GM12878 (cell line): ENCODE measurements around the gene RRM2. TPM values are rescaled to one million over a fixed set of nuclear protein-coding genes. Genes with fewer than 3 reads are reported as not detected.

Experiments
- ATAC-seq: fragments of 200-7000 bp; cut with Tn5 transposase; 3 replicates; pipeline ENCODE4 v1.9.1; 2020; ENCODE audit warnings: mild to moderate bottlenecking, moderate library complexity
- BruUV-seq: library from RNA; stranded (reverse); fragments of 400-500 nt; replicated peaks from 2 replicates; lab custom pipeline; 2021; lab: Mats Ljungman, UMichigan
- CTCF ChIA-PET: fragments of 300-600 bp; sonication (Branson Sonifier 250); formaldehyde crosslinking; extraction: SDS; loops from one replicate; lab custom pipeline; 2021; ENCODE audit warnings: inconsistent platforms; lab: Yijun Ruan, JAX
- POLR2A ChIA-PET: fragments of 350-600 bp; formaldehyde crosslinking; extraction: SDS; loops from one replicate; lab custom pipeline; 2021; ENCODE audit warnings: inconsistent platforms; lab: Charles Lee
- RAD21 ChIA-PET: fragments of 300-600 bp; sonication (Branson Sonifier 250); formaldehyde crosslinking; loops from one replicate; lab custom pipeline; 2023; ENCODE audit warnings: antibody characterized with exemption; ENCODE audit not compliant: unreplicated experiment; lab: Charles Lee
- SMC1A ChIA-PET: fragments of 300-600 bp; sonication (Branson Sonifier 250); formaldehyde crosslinking; loops from one replicate; lab custom pipeline; 2023; ENCODE audit not compliant: unreplicated experiment, uncharacterized antibody; lab: Charles Lee
- DNase-seq: peaks from one replicate; pipeline ENCODE4 v3.0.0-alpha.2; 2011; ENCODE audit warnings: low read depth, low spot score
- FAIRE-seq: peaks from 3 replicates; lab custom pipeline; 2011; peaks lifted over from hg19 to GRCh38; lab: Jason Lieb, UNC
- H2AFZ ChIP-seq: 2 replicates; pipeline ENCODE4 v1.6.0; 2011; ENCODE audit warnings: low read depth, low read length, control low read depth; ENCODE audit not compliant: control insufficient read depth
- H3K27ac ChIP-seq: 2 replicates; pipeline ENCODE4 v1.5.1; 2011; ENCODE audit warnings: control low read depth; ENCODE audit not compliant: control insufficient read depth, insufficient read depth
- H3K27me3 ChIP-seq, 2 experiments: replicated peaks in 1 of 2; 2 replicates each; pipeline versions ENCODE4 v1.6.0 to v1.6.1; 2011; ENCODE audit warnings: low read length in 1 of 2; ENCODE audit not compliant: control insufficient read depth in 2 of 2, insufficient read depth in 2 of 2
- H3K36me3 ChIP-seq, 2 experiments: 2 replicates each; pipeline ENCODE4 v1.5.1; 2011; ENCODE audit warnings: low read length in 1 of 2; ENCODE audit not compliant: control insufficient read depth in 2 of 2, insufficient read depth in 2 of 2
- H3K4me1 ChIP-seq: 2 replicates; pipeline ENCODE4 v1.6.1; 2011; ENCODE audit warnings: mild to moderate bottlenecking, low read length, moderate library complexity, mixed read lengths; ENCODE audit not compliant: control insufficient read depth, insufficient read depth
- H3K4me2 ChIP-seq: 2 replicates; pipeline ENCODE4 v1.6.0; 2011; ENCODE audit warnings: control low read depth; ENCODE audit not compliant: control insufficient read depth, insufficient read depth
- H3K4me3 ChIP-seq: fragments of 200-600 bp; sonication (generic); 2 replicates; pipeline ENCODE4 v1.5.1; 2016
- H3K79me2 ChIP-seq: 2 replicates; pipeline ENCODE4 v1.6.0; 2011; ENCODE audit warnings: low read length; ENCODE audit not compliant: control insufficient read depth, insufficient read depth
- H3K9ac ChIP-seq: 2 replicates; pipeline ENCODE4 v1.8.0; 2011; ENCODE audit warnings: low read length, control low read depth, mixed read lengths; ENCODE audit not compliant: control insufficient read depth, insufficient read depth
- H3K9me3 ChIP-seq: replicated peaks from 3 replicates; pipeline ENCODE4 v1.5.1; 2011; ENCODE audit warnings: mild to moderate bottlenecking, low read length; ENCODE audit not compliant: control insufficient read depth, insufficient read depth
- H4K20me1 ChIP-seq: 2 replicates; pipeline ENCODE4 v1.6.0; 2011; ENCODE audit not compliant: control insufficient read depth, insufficient read depth
- BACH1 ChIP-seq: fragments of 450-650 bp; IDR thresholded peaks from 2 replicates; pipeline ENCODE4 v1.6.1; 2017; ENCODE audit warnings: mild to moderate bottlenecking, borderline replicate concordance
- CBX3 ChIP-seq: fragments of 200-600 bp; sonication (generic); IDR thresholded peaks from 2 replicates; pipeline ENCODE4 v1.6.1; 2016; ENCODE audit warnings: low read depth, borderline replicate concordance
- CUX1 ChIP-seq: IDR thresholded peaks from 2 replicates; pipeline ENCODE4 v1.6.1; 2012; ENCODE audit warnings: improper control_type of control experiment, low read depth, low read length; ENCODE audit not compliant: insufficient replicate concordance
- ESRRA ChIP-seq: IDR thresholded peaks from 2 replicates; pipeline ENCODE4 v1.6.1; 2012; ENCODE audit warnings: mild to moderate bottlenecking, low read length, improper control_type of control experiment
- IRF5 ChIP-seq: fragments of 450-650 bp; IDR thresholded peaks from 2 replicates; pipeline ENCODE4 v1.6.1; 2017; ENCODE audit warnings: borderline replicate concordance
- KLF5 ChIP-seq: fragments of 450-650 bp; IDR thresholded peaks from 2 replicates; pipeline ENCODE4 v1.6.1; 2014; ENCODE audit warnings: mild to moderate bottlenecking; ENCODE audit not compliant: partially characterized antibody
- MEF2A ChIP-seq: IDR thresholded peaks from 2 replicates; pipeline ENCODE4 v1.6.1; 2011; ENCODE audit warnings: low read depth, mild to moderate bottlenecking, low read length, moderate library complexity; ENCODE audit not compliant: insufficient read depth
- MLLT1 ChIP-seq: fragments of 450-650 bp; IDR thresholded peaks from 2 replicates; pipeline ENCODE4 v1.6.1; 2016; ENCODE audit warnings: mild to moderate bottlenecking
- PKNOX1 ChIP-seq: fragments of 450-650 bp; IDR thresholded peaks from 2 replicates; pipeline ENCODE4 v1.6.1; 2016; ENCODE audit warnings: mild to moderate bottlenecking
- RFX5 ChIP-seq: IDR thresholded peaks from 2 replicates; pipeline ENCODE4 v1.6.1; 2011; ENCODE audit warnings: low read depth, low read length, improper control_type of control experiment
- SREBF1 ChIP-seq: IDR thresholded peaks from 2 replicates; pipeline ENCODE4 v1.6.1; 2012; ENCODE audit warnings: mild to moderate bottlenecking, low read length
- ZNF24 ChIP-seq: fragments of 450-650 bp; IDR thresholded peaks from 2 replicates; pipeline ENCODE4 v1.6.1; 2017; ENCODE audit warnings: antibody characterized with exemption, mild to moderate bottlenecking
- ZSCAN29 ChIP-seq: fragments of 450-650 bp; IDR thresholded peaks from 2 replicates; pipeline ENCODE4 v1.6.1; 2017; ENCODE audit warnings: mild to moderate bottlenecking, moderate library complexity
- WGBS: methylation state at CpG from one replicate; pipeline ENCODE4 v1.1.6; 2016; ENCODE audit warnings: low lambda C conversion rate; ENCODE audit not compliant: insufficient replicate concordance, insufficient coverage; ENCODE audit errors: missing lambda C conversion rate; 5-methylcytosine and 5-hydroxymethylcytosine counted together
- in situ Hi-C: fragments of 300-500 bp; cut with MboI; formaldehyde crosslinking; loops from 9 replicates; pipeline ENCODE4 v1.14.3; 2018; ENCODE audit warnings: mixed read lengths
- intact Hi-C: fragments of 100-400 bp; cut with micrococcal nuclease; formaldehyde crosslinking; loops from one replicate; pipeline ENCODE4 v1.14.2; 2022; ENCODE audit not compliant: unreplicated experiment
- polyA plus RNA-seq, 11 experiments: library from polyadenylated mRNA; depleted of rRNA in 4 of 11; unstranded in 6 of 11; stranded (reverse) in 5 of 11; fragments of >200 nt; fragmentation: Nextera tagmentation in 4 of 11; fragmentation: Illumina TruSeq in 1 of 11; extraction: Ambion mirVana in 4 of 11; extraction: Trizol in 1 of 11; gene quantifications; 1 replicate in 1 of 11; 2 replicates in 10 of 11; pipeline versions ENCODE4 v1.2.1 to v1.2.3, GENCODE V29; 2011 to 2016; ENCODE audit warnings: inconsistent platforms in 2 of 11, missing spikeins in 2 of 11, low read depth in 1 of 11
- total RNA-seq, 4 experiments: library from RNA; depleted of rRNA in 3 of 4; stranded (reverse); fragments of >200 nt in 3 of 4; fragmentation: Illumina TruSeq in 1 of 4; extraction: Trizol in 1 of 4; gene quantifications; 2 replicates each; pipeline versions ENCODE4 v1.2.1 to v1.2.3, GENCODE V29; 2013 to 2021

The RRM2 gene
- total and polyA plus RNA-seq, 10 of the 15 experiments (the other 5 are each of a cell fraction or from before 2014, with no cell fraction given), result 54.4 to 771 (median 159) TPM

- DNase-seq, result no peak
- H2AFZ ChIP-seq, result no peak overlapping the region
- no peak overlapping the region for H3K4me2 ChIP-seq
- H3K36me3 ChIP-seq, result no peaks in the 10 kb centered on the region
- no peak overlapping the region for H3K4me3 ChIP-seq
- no peak overlapping the region for H3K9ac ChIP-seq
- H3K27me3 ChIP-seq, result no peaks in the 10 kb centered on the region
- ChIA-PET SMC1A (interaction anchor here (0.9 to 8.9 kb wide), 3 partner anchors 10 to 32 kb away, joined by 3 to 194 read pairs (median 20); no protein-coding TSS in a partner anchor), POLR2A (interaction anchor here (0.5 to 1.4 kb wide), 4 partner anchors 15 to 545 kb away, joined by 3 to 6 read pairs (median 3); no protein-coding TSS in a partner anchor), CTCF (interaction anchor here (1.4 to 31.8 kb wide), 3 partner anchors 10 to 287 kb away, joined by 3 to 983 read pairs (median 983); partner anchors contain the start of gene CYS1), RAD21 (interaction anchor here (1.4 kb wide), 1 partner anchor 14 kb away, joined by 5 read pairs; no protein-coding TSS in a partner anchor)
- BruUV-seq, result no TSS peak
- in situ Hi-C loops, result no loop called here
- no peaks in the 10 kb centered on the region for H4K20me1 ChIP-seq
- no peak for ATAC-seq
- H3K4me1 ChIP-seq, result peaks cover 37% of the 10 kb centered on the region
- no peaks in the 10 kb centered on the region; the same call in 2 of the 3 replicates for H3K9me3 ChIP-seq
- no peak for FAIRE-seq
- intact Hi-C loops, result no loop called here
- no peaks in the 10 kb centered on the region for H3K79me2 ChIP-seq
- H3K27ac ChIP-seq, result no peak overlapping the region
- 42% methylated on average over 4 of the region's 4 CpGs for whole genome bisulfite sequencing
- TF ChIP-seq ESRRA, result no peak
- TF ChIP-seq IRF5, result no peak
- TF ChIP-seq KLF5, result no peak
- no peak for TF ChIP-seq CBX3
- TF ChIP-seq ZNF24, result no peak
- no peak for TF ChIP-seq MLLT1
- TF ChIP-seq RFX5, result no peak
- no peak for TF ChIP-seq SREBF1
- TF ChIP-seq CUX1, result no peak
- no peak for TF ChIP-seq PKNOX1
- no peak for TF ChIP-seq MEF2A
- no peak for TF ChIP-seq BACH1
- TF ChIP-seq ZSCAN29, result no peak
These were observed 35.6 kb upstream of the RRM2 start for GRCh38 chr2:10086950-10087349.
